Measurements from ENCODE around the gene YJEFN3. TPM values are rescaled to one million over a fixed set of nuclear protein-coding genes. Genes with fewer than 3 reads are reported as not detected.
A peak's percentile ranks its signal among the peaks of the same experiment; 100 is the strongest.

YJEFN3 gene
- total RNA-seq, 8 experiments from 2014 or later = 1.1 to 10.6 (median 4.2) TPM

DNA sequence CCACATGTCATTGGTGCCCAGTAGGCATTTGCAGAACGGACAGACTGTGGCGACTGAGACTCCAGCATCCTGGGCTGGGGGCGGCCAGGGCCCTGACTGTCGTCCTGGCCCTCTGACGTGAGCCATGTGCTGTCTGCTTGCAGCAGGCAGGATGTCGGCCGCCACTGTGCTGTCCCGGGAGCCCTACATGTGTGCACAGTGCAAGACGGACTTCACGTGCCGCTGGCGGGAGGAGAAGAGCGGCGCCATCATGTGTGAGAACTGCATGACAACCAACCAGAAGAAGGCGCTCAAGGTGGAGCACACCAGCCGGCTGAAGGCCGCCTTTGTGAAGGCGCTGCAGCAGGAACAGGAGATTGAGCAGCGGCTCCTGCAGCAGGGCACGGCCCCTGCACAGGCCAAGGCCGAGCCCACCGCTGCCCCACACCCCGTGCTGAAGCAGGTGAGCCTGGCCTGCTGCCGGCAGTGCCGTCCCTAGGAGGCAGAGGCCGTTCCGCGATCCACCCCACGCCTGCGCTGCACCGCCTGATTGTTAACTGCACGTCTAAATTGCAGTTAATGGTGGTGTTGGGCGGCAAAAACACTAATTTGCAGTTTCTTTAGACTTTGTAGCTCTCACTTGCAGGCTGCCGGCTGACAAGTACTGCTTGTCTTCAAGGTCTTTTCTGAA is 27.6 kb upstream of the YJEFN3 start:
- no peaks in the 10 kb centered on the region for H3K4me1 ChIP-seq (replicated peaks in 1 of 2)
- no peak overlapping the region for H3K27ac ChIP-seq
- WGBS, 10 experiments = 76 to 100% (median 94%) methylated on average over 1 to 6 of the region's 34 CpGs; no CpG with 5 or more reads in 3 of the 10 experiments
- ATAC-seq (replicated peaks in 6 of 8) = peak in 2 of 8 experiments; percentile 14 to 21
- no peak overlapping the region for H3K4me3 ChIP-seq
- in situ Hi-C loops (cut with MboI; ENCODE audit: low pct_unique_long_range_greater_than_20kb in 2 of 9, low sequenced_read_pairs in 9 of 9, unreplicated experiment in 9 of 9) = no loop called here

DNA sequence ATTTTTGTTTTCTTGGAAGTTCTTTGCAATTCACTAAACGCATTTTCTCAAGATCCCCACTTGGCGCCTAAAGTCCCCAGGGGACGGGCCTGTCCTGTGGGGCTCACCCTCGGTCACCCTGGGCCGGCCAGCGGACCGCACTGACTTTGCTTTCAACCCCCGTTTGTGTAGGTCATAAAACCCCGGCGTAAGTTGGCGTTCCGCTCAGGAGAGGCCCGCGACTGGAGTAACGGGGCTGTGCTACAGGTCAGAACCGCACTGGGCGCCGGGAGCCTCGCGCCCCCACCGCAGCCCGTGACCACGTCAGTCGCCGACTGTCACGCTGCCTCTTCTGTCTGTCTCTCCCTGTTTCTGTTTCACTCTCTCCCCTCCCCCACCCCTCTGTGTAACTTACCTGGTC is 26.9 kb upstream of the YJEFN3 start:
- in situ Hi-C loops (cut with MboI; ENCODE audit: low pct_unique_long_range_greater_than_20kb in 2 of 9, low sequenced_read_pairs in 9 of 9, unreplicated experiment in 9 of 9) = no loop called here
- Histone ChIP-seq H3K4me1 (replicated peaks in 1 of 2) (no peaks in the 10 kb centered on the region), H3K4me3 (no peak overlapping the region), H3K27ac (no peak overlapping the region)
- no peak for ATAC-seq (replicated peaks in 6 of 8)
- WGBS, 10 experiments = 93 to 100% (median 96%) methylated on average over 2 to 18 of the region's 26 CpGs; no CpG with 5 or more reads in 4 of the 10 experiments

DNA sequence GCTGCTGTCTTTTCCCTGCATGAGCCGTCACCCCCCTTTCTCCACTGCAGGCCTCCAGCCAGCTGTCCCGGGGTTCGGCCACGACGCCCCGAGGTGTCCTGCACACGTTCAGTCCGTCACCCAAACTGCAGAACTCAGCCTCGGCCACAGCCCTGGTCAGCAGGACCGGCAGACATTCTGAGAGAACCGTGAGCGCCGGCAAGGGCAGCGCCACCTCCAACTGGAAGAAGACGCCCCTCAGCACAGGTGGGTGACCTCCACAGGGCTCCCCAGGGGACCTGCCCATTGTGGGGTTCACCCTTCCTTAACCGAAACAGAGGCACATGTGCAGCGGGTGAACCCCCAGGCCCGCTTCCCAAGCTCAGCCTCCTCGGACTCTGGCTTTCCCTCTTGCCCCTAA is 26.4 kb upstream of the YJEFN3 start:
- no peak overlapping the region for H3K27ac ChIP-seq
- 80 to 100% (median 95%) methylated on average over 1 to 8 of the region's 19 CpGs; no CpG with 5 or more reads in 4 of the 10 experiments for WGBS, 10 experiments
- no peaks in the 10 kb centered on the region for H3K4me1 ChIP-seq (replicated peaks in 1 of 2)
- no peak overlapping the region for H3K4me3 ChIP-seq
- no peak for ATAC-seq (replicated peaks in 6 of 8)
- in situ Hi-C loops (cut with MboI; ENCODE audit: low pct_unique_long_range_greater_than_20kb in 2 of 9, low sequenced_read_pairs in 9 of 9, unreplicated experiment in 9 of 9) = no loop called here

DNA sequence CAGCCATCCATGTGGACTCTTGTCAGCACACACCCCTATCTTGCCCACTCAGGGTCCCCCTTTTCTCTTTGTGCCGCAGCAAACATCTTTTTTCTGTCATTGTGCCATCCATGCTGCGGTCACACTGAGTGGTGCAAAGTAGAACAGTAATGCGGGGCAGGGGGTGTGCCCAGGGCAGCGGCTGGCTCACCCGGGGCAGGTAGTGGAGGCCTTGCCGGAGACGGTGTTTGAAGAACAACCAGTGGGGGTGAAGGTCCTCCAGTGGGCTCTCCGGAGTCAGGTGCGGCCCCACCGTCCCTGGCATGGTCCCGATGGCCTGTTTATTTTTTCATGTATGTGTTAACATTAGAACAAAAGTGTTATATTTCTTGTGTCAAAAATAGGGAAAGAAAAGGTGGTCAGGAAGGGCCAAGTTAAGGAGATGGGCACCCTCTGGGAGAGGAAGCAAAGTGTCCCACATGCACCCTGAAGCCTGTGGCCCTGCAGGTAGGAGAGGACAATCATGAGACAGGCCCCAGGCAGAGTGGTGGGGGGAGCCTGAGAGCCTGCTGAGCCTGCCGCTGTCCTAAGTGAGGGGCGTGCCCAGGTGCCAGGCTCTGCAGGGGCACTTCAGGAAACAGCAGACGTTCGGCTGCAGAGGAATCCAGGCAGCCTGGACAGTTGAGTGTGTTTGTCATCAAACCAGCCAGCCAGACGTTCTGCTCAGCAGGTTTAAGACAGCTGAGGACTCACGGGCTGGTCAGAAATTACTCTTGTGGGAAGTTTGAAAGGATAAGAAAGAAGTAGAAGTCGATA is 25.7 kb upstream of the YJEFN3 start:
- H3K4me1 ChIP-seq (replicated peaks in 1 of 2) = no peaks in the 10 kb centered on the region
- no peak for ATAC-seq (replicated peaks in 6 of 8)
- 57 to 100% (median 94%) methylated on average over 1 to 8 of the region's 18 CpGs for WGBS, 10 experiments
- no peak overlapping the region for H3K27ac ChIP-seq
- no peak overlapping the region for H3K4me3 ChIP-seq
- in situ Hi-C loops (cut with MboI; ENCODE audit: low pct_unique_long_range_greater_than_20kb in 2 of 9, low sequenced_read_pairs in 9 of 9, unreplicated experiment in 9 of 9) = no loop called here

DNA sequence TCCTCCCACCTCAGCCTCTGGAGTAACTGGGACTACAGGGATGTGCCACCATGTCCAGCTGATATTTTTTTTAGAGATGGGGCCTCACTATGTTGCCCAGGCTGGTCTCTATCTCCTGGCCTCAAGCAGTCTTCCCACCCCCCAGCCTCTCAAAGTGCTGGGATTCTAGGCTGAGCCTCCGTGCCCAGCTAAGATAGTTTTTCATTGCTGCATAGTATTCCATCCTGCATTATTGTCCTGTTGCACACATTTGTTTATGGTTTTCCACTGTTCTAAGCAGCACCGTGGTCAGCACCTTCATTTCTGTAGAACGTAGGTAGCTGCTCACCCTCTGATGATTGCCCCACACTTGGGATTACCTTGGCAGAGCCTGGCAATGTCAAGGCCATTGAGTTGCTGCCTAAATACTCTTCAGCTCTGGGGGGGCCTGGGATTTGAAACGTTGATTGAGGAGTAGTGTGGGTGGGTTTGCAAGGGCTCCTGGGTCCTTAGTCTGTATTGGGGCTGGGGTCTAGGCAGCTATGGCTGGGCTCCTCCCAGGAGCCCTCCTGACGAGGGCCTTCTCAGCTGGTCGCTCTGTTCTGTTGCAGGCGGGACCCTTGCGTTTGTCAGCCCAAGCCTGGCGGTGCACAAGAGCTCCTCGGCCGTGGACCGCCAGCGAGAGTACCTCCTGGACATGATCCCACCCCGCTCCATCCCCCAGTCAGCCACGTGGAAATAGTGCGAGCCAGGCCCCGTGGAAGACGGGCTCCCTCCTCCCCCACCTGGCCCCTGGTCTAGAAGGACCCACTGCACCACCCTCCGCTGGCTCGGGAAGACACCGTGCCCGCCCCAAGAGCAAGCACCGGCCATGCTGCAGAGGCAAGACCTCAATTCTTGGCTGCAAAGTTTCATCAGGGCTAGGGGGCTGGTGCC is 23.7 kb upstream of the YJEFN3 start:
- in situ Hi-C loops (cut with MboI; ENCODE audit: low pct_unique_long_range_greater_than_20kb in 2 of 9, low sequenced_read_pairs in 9 of 9, unreplicated experiment in 9 of 9) = no loop called here
- ATAC-seq (replicated peaks in 6 of 8) = no peak
- 60 to 100% (median 90%) methylated on average over 1 to 11 of the region's 23 CpGs; no CpG with 5 or more reads in 3 of the 10 experiments for WGBS, 10 experiments
- Histone ChIP-seq H3K27ac (no peak overlapping the region), H3K4me1 (replicated peaks in 1 of 2) (peaks cover 0 to 12% of the 10 kb centered on the region in 2 donors), H3K4me3 (no peak overlapping the region)

DNA sequence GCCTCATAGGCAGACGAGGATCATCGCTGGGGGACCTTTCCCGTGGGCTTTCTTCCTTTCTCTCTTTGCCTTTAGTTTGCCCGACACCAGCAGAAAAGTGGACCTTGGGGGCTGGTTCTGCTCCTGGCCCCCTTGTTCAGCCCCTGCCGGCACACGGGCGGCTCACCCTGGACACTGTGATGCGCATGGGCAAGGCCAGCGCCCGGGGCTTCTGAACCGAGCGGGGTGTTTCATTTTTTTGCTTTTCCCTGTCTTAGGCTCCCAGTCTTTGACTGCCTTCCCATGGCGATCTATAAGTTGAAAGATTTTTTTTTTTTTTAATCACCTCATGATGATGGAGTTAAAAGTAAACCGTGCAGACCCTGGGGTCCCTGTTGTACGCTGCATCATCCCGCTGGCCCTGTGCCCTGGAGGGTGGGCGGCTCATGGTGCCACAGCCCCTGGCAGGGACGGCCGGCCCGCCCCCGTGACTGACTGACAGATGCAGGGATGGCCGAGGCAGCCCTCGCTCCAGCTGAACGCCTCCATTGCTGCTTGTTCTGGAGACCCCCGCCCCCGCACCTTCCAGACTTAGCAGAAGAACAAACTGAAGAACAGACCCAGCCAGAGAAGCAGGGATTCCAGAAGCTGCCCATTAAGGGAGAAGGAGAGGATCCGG is 22.9 kb upstream of the YJEFN3 start:
- Histone ChIP-seq H3K4me3 (no peak overlapping the region), H3K27ac (no peak overlapping the region), H3K4me1 (replicated peaks in 1 of 2) (peaks cover 0 to 12% of the 10 kb centered on the region in 2 donors)
- WGBS, 10 experiments = 53 to 100% (median 83%) methylated on average over 1 to 13 of the region's 27 CpGs; no CpG with 5 or more reads in 1 of the 10 experiments
- in situ Hi-C loops (cut with MboI; ENCODE audit: low pct_unique_long_range_greater_than_20kb in 2 of 9, low sequenced_read_pairs in 9 of 9, unreplicated experiment in 9 of 9) = no loop called here
- ATAC-seq (replicated peaks in 6 of 8) = peak in 2 of 8 experiments; percentile 14 to 45

DNA sequence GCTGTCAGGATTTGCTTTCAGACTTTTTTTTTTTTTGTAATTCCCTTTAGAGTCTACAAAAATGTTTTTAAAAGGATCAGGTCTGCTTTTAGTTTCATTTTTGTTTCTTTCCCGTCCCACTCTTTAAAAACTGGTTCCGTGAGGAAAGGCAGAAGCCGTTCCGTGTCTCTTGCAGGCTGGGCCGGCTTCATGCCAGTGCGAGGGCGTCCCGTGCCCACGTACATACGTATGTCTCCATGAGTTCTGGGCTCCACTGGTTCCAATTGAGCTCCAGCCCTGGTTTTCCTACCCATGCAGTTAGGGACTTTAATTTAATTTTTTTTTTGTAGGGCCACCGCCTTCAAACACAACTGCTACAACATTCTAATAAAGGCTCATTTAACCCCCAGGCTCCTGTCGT is 22.1 kb upstream of the YJEFN3 start:
- in situ Hi-C loops (cut with MboI; ENCODE audit: low pct_unique_long_range_greater_than_20kb in 2 of 9, low sequenced_read_pairs in 9 of 9, unreplicated experiment in 9 of 9) = no loop called here
- no peak overlapping the region for H3K27ac ChIP-seq
- no peak overlapping the region for H3K4me3 ChIP-seq
- H3K4me1 ChIP-seq (replicated peaks in 1 of 2) = peaks cover 0 to 12% of the 10 kb centered on the region in 2 donors
- 82 to 100% (median 96%) methylated on average over 1 to 12 of the region's 12 CpGs for WGBS, 10 experiments
- ATAC-seq (replicated peaks in 6 of 8) = no peak

DNA sequence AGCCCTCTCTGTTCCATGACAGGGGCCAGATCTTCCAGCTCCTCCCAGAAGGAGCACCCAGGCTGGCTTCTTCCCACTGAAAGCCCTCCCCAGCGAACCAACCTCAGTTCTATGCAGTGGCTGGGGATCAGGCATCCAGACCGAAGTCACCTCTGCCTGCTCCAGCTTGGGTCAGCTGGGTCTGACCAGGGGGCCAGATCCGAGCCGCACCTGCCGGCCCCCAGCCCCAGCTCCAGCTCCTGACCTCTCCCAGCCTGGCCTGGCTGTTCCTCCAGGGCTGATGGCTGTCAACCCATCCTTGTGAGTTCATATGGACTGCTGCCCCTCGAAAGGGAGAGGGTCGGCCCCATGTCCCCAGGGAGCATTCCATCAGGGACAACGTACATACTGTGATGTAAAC is 21.4 kb upstream of the YJEFN3 start:
- peak in 2 of 8 experiments; percentile 8 to 11 for ATAC-seq (replicated peaks in 6 of 8)
- WGBS, 10 experiments = 73 to 100% (median 92%) methylated on average over 2 of the region's 8 CpGs; no CpG with 5 or more reads in 7 of the 10 experiments
- in situ Hi-C loops (cut with MboI; ENCODE audit: low pct_unique_long_range_greater_than_20kb in 2 of 9, low sequenced_read_pairs in 9 of 9, unreplicated experiment in 9 of 9) = no loop called here
- Histone ChIP-seq H3K27ac (peak overlapping the region in 1 of 2 donors; percentile 12), H3K4me1 (replicated peaks in 1 of 2) (peaks cover 0 to 12% of the 10 kb centered on the region in 2 donors), H3K4me3 (no peak overlapping the region)

DNA sequence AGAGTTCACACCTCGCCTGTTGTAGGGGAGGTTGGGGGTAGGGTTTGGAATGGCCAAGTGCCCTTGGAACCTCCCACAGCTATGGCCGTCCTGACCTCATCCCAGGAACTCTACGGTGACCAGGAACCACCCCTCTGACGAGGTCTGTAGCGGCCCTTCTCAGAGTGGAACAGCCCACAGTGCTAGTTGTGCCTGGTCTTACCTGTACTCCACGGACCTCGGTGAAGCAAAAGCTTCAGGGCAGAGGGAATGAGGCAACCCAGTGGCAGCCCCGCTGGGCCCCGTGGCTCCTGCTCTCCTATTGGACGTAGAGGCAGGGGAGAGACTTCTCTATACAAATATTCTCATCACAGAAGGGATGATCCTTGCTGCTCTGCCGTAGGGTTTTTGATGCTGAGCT is 20.5 kb upstream of the YJEFN3 start:
- in situ Hi-C loops (cut with MboI; ENCODE audit: low pct_unique_long_range_greater_than_20kb in 2 of 9, low sequenced_read_pairs in 9 of 9, unreplicated experiment in 9 of 9) = no loop called here

DNA sequence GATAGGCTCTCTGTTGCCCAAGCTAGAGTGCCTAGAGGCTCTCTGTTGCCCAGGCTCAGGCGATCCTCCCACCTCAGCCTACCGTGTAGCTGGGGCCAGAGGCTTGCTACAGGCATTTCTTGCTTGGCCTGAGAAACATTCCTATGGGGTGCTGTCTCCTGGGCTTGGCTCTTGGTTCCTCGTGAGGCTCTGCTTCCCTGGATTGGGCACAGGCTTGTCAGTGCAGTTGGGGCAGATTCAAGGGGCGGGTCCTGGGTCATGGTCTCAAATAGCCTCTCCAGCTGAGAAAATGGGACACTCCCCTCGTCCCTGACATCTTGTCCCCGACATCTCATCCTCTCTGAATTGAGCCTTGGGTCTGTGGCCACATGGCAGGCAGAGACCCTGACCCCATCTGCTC is 18.3 kb upstream of the YJEFN3 start:
- Histone ChIP-seq H3K4me3 (no peak overlapping the region), H3K4me1 (replicated peaks in 1 of 2) (peaks cover 2 to 12% of the 10 kb centered on the region in 2 donors), H3K27ac (no peak overlapping the region)
- WGBS, 10 experiments = 50 to 86% (median 60%) methylated on average over 1 to 2 of the region's 6 CpGs; no CpG with 5 or more reads in 6 of the 10 experiments
- ATAC-seq (replicated peaks in 6 of 8) = peak in 4 of 8 experiments; percentile 6 to 34 (median 22)
- in situ Hi-C loops (cut with MboI; ENCODE audit: low pct_unique_long_range_greater_than_20kb in 2 of 9, low sequenced_read_pairs in 9 of 9, unreplicated experiment in 9 of 9) = no loop called here

More for the DNA sequence above, 20.5 kb upstream of the YJEFN3 start:
- Histone ChIP-seq H3K27ac (no peak overlapping the region), H3K4me1 (replicated peaks in 1 of 2) (peaks cover 0 to 12% of the 10 kb centered on the region in 2 donors), H3K4me3 (no peak overlapping the region)
- ATAC-seq (replicated peaks in 6 of 8) = peak in 5 of 8 experiments; percentile 9 to 35 (median 19)
- 43 to 97% (median 78%) methylated on average over 1 to 6 of the region's 11 CpGs; no CpG with 5 or more reads in 6 of the 10 experiments for WGBS, 10 experiments

DNA sequence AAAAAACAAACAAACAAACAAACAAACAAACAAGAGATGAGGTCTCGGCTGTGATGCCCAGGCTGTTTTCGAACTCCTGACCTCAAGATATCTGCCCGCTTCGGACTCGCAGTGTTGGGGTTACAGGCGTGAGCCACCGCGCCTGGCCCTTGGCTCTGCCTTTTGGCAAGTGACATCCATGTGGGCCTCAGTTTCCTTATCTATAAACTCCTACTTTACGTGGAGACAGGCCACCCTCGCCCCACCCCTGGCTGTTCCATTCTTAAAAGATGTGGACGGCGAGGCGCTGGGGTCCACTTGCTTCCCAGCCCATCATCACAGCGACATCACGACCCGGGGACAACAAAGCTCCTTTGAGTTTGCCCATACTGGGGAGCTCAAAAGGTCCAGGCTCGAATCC is 15.0 kb upstream of the YJEFN3 start:
- ATAC-seq (replicated peaks in 6 of 8) = no peak
- H3K4me3 ChIP-seq = no peak overlapping the region
- no peak overlapping the region for H3K27ac ChIP-seq
- peaks cover 10 to 14% of the 10 kb centered on the region in 2 donors for H3K4me1 ChIP-seq (replicated peaks in 1 of 2)
- WGBS, 10 experiments = 79 to 100% (median 92%) methylated on average over 2 to 9 of the region's 17 CpGs; no CpG with 5 or more reads in 5 of the 10 experiments
- in situ Hi-C loops (cut with MboI; ENCODE audit: low pct_unique_long_range_greater_than_20kb in 2 of 9, low sequenced_read_pairs in 9 of 9, unreplicated experiment in 9 of 9) = no loop called here

DNA sequence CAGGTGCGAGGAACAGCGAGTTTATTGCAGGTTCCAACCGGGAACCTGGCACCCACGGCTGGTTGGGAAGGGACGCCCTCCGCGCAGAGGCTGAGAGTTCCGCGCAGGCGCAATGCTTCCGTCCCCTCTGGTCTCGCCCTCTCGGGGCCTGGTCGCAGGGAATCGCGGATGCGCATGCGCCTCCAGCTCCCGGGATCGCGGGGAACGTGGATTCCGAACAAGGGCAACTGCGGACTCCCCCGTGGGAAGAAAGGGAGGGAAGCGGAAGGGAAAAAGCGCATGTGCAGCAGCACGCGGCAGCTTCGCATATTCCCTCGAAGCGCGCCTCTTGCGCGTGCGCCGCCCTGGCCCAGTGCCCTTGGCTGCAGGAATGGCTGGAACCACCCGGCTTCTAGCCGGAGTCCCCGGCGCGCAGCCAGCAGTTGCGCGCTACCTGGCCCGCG is 14.5 kb upstream of the YJEFN3 start:
- in situ Hi-C loops (cut with MboI; ENCODE audit: low pct_unique_long_range_greater_than_20kb in 2 of 9, low sequenced_read_pairs in 9 of 9, unreplicated experiment in 9 of 9) = no loop called here
- WGBS, 10 experiments = 12 to 95% (median 92%) methylated on average over 5 to 21 of the region's 46 CpGs; no CpG with 5 or more reads in 7 of the 10 experiments
- Histone ChIP-seq H3K4me3 (no peak overlapping the region), H3K27ac (no peak overlapping the region), H3K4me1 (replicated peaks in 1 of 2) (peaks cover 8 to 10% of the 10 kb centered on the region in 2 donors)
- no peak for ATAC-seq (replicated peaks in 6 of 8)
